ENCODE measurements around the gene ETS1. TPM values are rescaled to one million over a fixed set of nuclear protein-coding genes. Genes with fewer than 3 reads are reported as not detected.

ETS1 gene
- total RNA-seq, 1 donor from 2014 or later: 55.9 TPM

DNA sequence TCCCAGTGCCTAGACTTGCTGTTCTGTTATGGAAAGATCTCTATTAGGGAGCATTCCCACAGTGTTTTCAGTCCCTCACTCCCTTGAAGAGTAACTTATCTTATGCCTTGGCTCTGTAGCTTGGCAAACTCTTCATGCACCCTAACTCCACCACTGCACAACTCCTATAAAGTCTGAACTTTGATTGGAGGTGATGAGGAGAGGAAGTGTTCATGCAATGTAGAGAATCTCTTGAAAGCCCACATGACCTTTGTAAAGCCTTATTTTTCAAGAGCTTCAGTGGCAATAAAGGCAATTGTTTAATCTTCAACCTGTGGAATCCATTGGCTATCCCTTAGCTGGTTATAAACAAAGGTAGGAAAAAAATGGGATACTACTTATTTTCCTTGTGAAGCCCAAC, 176.2 kb downstream of the ETS1 start:
- Mint-ChIP-seq H3K4me3 (no peak overlapping the region), H3K9me3 (no peaks in the 10 kb centered on the region), H3K4me1 (peaks cover 7% of the 10 kb centered on the region), H3K27me3 (ENCODE audit: low read depth) (no peaks in the 10 kb centered on the region), H3K36me3 (ENCODE audit: low read depth) (no peaks in the 10 kb centered on the region), H3K27ac (ENCODE audit: unreplicated experiment) (no peak overlapping the region)
- no peak for DNase-seq (ENCODE audit: low read depth, low spot score)
- TF ChIP-seq, protein P1, sequence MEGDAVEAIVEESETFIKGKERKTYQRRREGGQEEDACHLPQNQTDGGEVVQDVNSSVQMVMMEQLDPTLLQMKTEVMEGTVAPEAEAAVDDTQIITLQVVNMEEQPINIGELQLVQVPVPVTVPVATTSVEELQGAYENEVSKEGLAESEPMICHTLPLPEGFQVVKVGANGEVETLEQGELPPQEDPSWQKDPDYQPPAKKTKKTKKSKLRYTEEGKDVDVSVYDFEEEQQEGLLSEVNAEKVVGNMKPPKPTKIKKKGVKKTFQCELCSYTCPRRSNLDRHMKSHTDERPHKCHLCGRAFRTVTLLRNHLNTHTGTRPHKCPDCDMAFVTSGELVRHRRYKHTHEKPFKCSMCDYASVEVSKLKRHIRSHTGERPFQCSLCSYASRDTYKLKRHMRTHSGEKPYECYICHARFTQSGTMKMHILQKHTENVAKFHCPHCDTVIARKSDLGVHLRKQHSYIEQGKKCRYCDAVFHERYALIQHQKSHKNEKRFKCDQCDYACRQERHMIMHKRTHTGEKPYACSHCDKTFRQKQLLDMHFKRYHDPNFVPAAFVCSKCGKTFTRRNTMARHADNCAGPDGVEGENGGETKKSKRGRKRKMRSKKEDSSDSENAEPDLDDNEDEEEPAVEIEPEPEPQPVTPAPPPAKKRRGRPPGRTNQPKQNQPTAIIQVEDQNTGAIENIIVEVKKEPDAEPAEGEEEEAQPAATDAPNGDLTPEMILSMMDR (conservative IDR thresholded peaks at IDR 0.05): no peak

DNA sequence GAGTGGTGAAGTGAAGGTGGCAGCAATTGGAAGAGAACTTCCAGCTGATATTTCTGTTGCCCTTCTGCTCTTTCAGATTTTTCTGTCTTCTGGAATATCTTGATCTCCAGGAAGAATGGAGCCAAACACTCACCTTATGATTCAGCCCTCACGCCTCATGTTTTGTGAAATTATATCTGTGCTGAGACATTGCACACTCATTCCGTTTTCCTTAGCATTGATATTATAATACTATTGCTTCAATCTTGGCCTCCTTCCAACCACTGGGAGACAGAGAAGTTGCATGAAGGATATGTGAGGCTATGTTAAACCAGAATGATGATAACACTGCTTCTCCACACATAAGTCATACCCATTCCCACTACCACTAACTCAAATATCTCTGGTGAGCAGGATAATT, 177.9 kb downstream of the ETS1 start:
- Mint-ChIP-seq H3K36me3 (ENCODE audit: low read depth) (no peaks in the 10 kb centered on the region), H3K4me3 (no peak overlapping the region), H3K4me1 (peaks cover 16% of the 10 kb centered on the region), H3K27me3 (ENCODE audit: low read depth) (no peaks in the 10 kb centered on the region), H3K27ac (ENCODE audit: unreplicated experiment) (no peak overlapping the region), H3K9me3 (no peaks in the 10 kb centered on the region)
- TF ChIP-seq, protein P1 (conservative IDR thresholded peaks at IDR 0.05): no peak
- no peak for DNase-seq (ENCODE audit: low read depth, low spot score)

Small RNA genes lying within 50 kb of the gene (microRNA-seq; reads per million reads assigned to microRNA genes)
- gene MIR6090: not detected

Other genes starting within 250 kb of the ETS1 start
- 0.23 and 0.48 TPM in 2 replicates for gene FLI1, start 106.5 kb upstream of the ETS1 start, total RNA-seq